ENCODE data around the gene FYN.

The FYN gene

GRCh38 chr6:111829581-111829980, 43.7 kb downstream of the FYN start:
- DNase-seq (ENCODE audit: low read depth), result no peak

GRCh38 chr6:111828809-111829208, 44.4 kb downstream of the FYN start:
- no peak overlapping the region for H3K4me3 ChIP-seq (ENCODE audit: low read depth, low read length)
- no peak for DNase-seq (ENCODE audit: low read depth)
- no peak for TF ChIP-seq CTCF (IDR thresholded peaks at IDR 0.05; ENCODE audit: insufficient read depth, low read depth, low read length, missing control alignments)

More at GRCh38 chr6:111829581-111829980, 43.7 kb downstream of the FYN start:
- no peak overlapping the region for H3K4me3 ChIP-seq (ENCODE audit: low read depth, low read length)
- no peak for TF ChIP-seq CTCF (IDR thresholded peaks at IDR 0.05; ENCODE audit: insufficient read depth, low read depth, low read length, missing control alignments)

- no peak overlapping the region for H3K4me3 ChIP-seq (ENCODE audit: low read depth, low read length)
- TF ChIP-seq CTCF (IDR thresholded peaks at IDR 0.05; ENCODE audit: insufficient read depth, low read depth, low read length, missing control alignments), result no peak
- DNase-seq (ENCODE audit: low read depth), result no peak
Measured at GRCh38 chr6:111825439-111826086, 47.7 kb downstream of the FYN start.

- TF ChIP-seq CTCF (IDR thresholded peaks at IDR 0.05; ENCODE audit: insufficient read depth, low read depth, low read length, missing control alignments), result no peak
- no peak overlapping the region for H3K4me3 ChIP-seq (ENCODE audit: low read depth, low read length)
- DNase-seq (ENCODE audit: low read depth), result peak; percentile 67
Measured at GRCh38 chr6:111824608-111825337, 48.5 kb downstream of the FYN start.

GRCh38 chr6:111823831-111824607, 49.2 kb downstream of the FYN start:
- DNase-seq (ENCODE audit: low read depth), result no peak
- TF ChIP-seq CTCF (IDR thresholded peaks at IDR 0.05; ENCODE audit: insufficient read depth, low read depth, low read length, missing control alignments), result no peak
- no peak overlapping the region for H3K4me3 ChIP-seq (ENCODE audit: low read depth, low read length)

GRCh38 chr6:111823012-111823411, 50.2 kb downstream of the FYN start:
- H3K4me3 ChIP-seq (ENCODE audit: low read depth, low read length), result no peak overlapping the region
- no peak for TF ChIP-seq CTCF (IDR thresholded peaks at IDR 0.05; ENCODE audit: insufficient read depth, low read depth, low read length, missing control alignments)
- no peak for DNase-seq (ENCODE audit: low read depth)
